ENCODE data around the gene SYCP3.
A peak's percentile ranks its signal among the peaks of the same experiment; 100 is the strongest.
"Not testable (repeated sequence)": the region's sequence is repeated elsewhere in the genome, so short reads cannot be mapped to it uniquely, and the experiment has no call there.

SYCP3 gene

DNA sequence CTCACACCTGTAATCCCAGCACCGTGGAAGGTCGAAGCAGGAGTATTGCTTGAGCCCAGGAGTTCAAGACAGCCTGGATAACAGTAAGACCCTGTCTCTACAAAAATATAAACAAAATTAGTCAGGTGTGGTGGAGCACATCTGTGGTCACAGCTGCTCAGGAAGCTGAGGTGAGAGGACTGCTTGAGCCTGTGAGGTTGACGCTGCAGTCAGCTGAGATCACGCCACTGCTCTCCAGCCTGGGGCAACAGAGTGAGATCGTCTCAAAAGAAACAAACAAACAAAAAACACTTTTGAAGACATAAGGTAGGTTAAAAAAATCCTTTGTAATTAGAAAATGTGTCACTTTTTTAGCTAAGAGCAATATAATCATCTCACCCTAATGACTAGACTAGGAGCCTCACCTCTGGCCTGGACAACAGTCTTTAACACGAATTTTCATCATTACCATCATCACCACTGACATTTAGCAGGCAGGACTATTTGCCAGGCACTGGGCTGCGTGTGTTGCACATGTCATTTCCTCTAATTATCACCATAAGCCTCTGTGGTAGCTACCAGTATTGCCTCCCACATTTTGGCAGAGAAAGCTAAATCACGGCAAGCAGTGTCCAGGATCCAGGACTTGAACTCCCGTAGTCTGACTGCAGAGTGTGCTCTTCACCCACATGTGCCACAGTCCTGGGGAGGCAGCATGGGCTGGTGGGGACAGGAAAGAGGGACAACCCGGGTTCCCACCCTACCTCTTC, 4.6 kb upstream of the SYCP3 start:
- Mint-ChIP-seq H3K36me3 (peaks cover 80% of the 10 kb centered on the region), H3K4me3 (peak overlapping the region; percentile 64)

DNA sequence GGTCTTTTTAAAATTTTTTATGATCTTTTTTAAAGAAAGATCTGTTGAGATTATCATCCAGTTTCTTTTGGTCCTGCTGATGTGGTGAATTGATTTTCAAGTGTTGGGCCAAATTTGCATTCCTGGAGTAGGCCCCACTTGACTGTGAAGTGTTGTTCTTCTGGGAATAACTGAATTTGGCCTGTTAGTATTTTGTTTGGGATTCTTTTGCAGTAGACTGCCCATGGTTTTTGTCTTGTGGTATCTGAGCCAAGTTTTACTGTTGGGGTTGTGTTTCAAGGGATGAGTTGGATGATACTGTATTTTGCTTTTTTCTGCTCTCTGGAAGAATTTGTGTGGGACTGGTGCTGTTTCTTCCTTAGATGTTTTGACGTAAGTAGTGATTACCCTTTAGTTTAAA, 4.0 kb upstream of the SYCP3 start:
- Mint-ChIP-seq H3K27me3 (no peaks in the 10 kb centered on the region), H3K36me3 (peaks cover 80% of the 10 kb centered on the region), H3K9me3 (no peaks in the 10 kb centered on the region), H3K4me3 (peak overlapping the region; percentile 56), H3K4me1 (peaks cover 55% of the 10 kb centered on the region), H3K27ac (peak overlapping the region; percentile 99)
- no peak for ATAC-seq

More for the DNA sequence above, 4.6 kb upstream of the SYCP3 start:
- Mint-ChIP-seq H3K27me3 (no peaks in the 10 kb centered on the region), H3K4me1 (peaks cover 57% of the 10 kb centered on the region), H3K9me3 (no peaks in the 10 kb centered on the region), H3K27ac (peak overlapping the region; percentile 99)
- peak; percentile 98 for ATAC-seq

DNA sequence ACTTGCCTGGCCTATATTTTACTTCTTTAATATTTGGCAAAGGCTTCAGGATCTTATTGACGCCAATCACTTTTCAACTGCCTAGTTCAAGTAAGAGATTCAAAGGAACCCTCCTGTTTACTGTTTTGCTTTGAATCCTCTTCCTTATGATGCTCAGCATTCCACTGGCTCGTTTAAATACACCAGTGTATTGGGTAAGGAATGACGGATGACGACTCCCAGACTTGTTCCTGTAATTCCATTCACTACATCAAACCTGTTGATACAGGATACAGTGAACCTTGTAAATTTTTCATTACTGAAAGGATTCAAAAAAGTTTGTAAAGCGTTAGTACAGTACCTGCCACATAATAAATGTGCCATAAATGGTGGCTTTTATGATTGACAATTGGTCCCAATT, 1.7 kb upstream of the SYCP3 start:
- peak overlapping the region; percentile 99 for H3K27ac Mint-ChIP-seq
- no peak overlapping the region for H3K4me3 Mint-ChIP-seq
- peaks cover 42% of the 10 kb centered on the region for H3K4me1 Mint-ChIP-seq
- ATAC-seq = no peak
- H3K9me3 Mint-ChIP-seq = no peaks in the 10 kb centered on the region
- H3K27me3 Mint-ChIP-seq = no peaks in the 10 kb centered on the region
- H3K36me3 Mint-ChIP-seq = peaks cover 71% of the 10 kb centered on the region

DNA sequence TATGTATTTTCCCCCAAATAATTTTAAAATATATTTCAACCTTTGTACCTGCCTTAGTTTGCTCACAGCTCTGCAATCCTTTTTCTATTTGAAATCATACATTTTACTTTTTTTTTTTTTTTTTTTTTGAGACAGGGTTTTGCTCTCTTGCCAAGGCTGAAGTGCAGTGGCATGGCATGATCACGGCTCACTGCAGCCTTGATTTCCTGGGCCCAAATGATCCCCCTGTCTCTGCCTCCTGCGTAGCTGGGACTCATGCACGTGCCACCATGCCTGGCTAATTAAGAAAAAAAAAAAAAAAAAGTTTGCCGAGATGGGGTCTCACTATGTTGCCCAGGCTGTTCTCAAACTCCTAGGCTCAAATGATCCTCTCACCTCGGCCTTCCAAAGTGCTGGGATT, 1.3 kb upstream of the SYCP3 start:
- H3K4me3 Mint-ChIP-seq = no peak overlapping the region
- H3K27me3 Mint-ChIP-seq = no peaks in the 10 kb centered on the region
- H3K36me3 Mint-ChIP-seq = peaks cover 68% of the 10 kb centered on the region
- peaks cover 42% of the 10 kb centered on the region for H3K4me1 Mint-ChIP-seq
- no peak for ATAC-seq
- H3K27ac Mint-ChIP-seq = peak overlapping the region; percentile 99
- H3K9me3 Mint-ChIP-seq = no peaks in the 10 kb centered on the region

DNA sequence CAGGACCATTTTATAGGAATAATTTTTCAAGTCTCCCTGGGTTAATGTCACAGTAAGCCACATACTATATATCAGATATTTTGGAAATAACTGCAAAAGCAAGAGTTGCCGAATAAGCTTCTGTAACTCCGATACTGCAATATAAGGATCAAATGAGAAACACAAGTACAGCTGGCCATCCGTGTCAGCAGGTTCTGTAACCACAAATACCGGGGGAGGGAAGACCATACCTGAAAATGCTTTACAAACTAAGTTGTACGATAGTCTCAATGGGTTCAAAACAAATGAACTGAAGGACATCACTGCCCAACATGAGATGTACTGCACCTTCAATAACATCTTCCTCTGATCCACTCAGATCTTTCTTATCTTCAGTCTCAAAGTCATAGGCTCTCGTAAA, 1.8 kb downstream of the SYCP3 start:
- Mint-ChIP-seq H3K27me3 (no peaks in the 10 kb centered on the region), H3K27ac (no peak overlapping the region), H3K4me1 (peaks cover 20% of the 10 kb centered on the region), H3K4me3 (no peak overlapping the region), H3K9me3 (no peaks in the 10 kb centered on the region), H3K36me3 (peaks cover 51% of the 10 kb centered on the region)
- no peak for ATAC-seq

DNA sequence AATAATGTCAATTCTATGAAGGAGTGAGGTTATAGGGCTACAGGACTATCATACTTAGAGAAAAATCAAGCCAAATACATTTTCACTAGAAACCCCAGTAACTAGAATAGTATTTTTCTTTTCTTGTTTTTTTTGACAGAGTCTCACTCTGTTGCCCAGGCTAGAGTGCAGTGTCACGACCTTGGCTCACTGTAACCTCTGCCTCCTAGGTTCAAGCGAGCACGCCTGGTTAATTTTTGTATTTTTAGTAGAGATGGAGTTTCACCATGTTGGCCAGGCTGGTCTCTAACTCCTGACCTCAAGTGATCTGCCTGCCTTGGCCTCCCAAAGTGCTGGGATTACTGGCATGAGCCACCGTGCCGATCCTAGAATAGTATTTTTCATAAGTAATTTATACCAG, 4.8 kb downstream of the SYCP3 start:
- not testable (repeated sequence) for H3K27me3 Mint-ChIP-seq, ATAC-seq, H3K9me3 Mint-ChIP-seq, H3K4me3 Mint-ChIP-seq, H3K27ac Mint-ChIP-seq
- Mint-ChIP-seq H3K4me1 (peaks cover 17% of the 10 kb centered on the region), H3K36me3 (peaks cover 45% of the 10 kb centered on the region)

DNA sequence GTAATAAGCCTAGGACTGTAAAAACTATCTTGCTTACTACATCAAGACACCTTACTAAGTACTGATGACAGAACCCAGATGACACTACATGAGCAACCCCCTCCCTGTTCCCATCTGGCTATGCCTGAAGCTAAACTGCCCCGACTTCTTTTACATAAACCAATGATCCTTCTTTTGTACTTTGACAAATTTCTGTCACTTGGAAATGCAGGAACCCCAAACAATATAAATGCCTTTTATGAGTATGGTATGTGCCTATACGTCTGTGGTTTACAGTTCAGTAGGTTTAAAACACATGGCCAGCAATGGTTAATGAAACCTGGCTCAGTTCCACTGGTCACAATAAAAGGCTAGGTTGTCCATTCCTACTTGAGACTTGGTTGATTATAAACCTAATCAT, 6.1 kb downstream of the SYCP3 start:
- H3K36me3 Mint-ChIP-seq = peaks cover 35% of the 10 kb centered on the region
- H3K27me3 Mint-ChIP-seq = no peaks in the 10 kb centered on the region
- H3K4me1 Mint-ChIP-seq = peaks cover 17% of the 10 kb centered on the region
- ATAC-seq = no peak
- H3K27ac Mint-ChIP-seq = no peak overlapping the region
- no peak overlapping the region for H3K4me3 Mint-ChIP-seq
- H3K9me3 Mint-ChIP-seq = no peaks in the 10 kb centered on the region

DNA sequence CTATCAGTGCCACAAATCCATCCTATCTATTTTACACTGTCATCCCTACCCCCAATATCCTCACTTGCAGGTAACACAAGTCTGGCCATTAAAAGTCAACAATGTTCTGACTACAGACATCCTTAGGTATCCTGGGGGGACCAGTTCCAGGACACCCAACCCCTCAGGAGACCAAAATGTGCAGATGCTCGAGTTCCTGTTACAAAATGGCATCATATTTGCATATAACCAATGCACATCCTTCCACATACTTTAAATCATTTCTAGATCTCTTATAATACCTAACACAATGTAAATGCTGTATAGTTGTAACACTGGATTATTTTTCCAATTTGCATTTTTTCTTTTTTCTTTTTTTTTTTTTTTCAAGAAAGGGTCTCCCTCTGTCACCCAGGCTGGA, 6.9 kb downstream of the SYCP3 start:
- H3K9me3 Mint-ChIP-seq = no peaks in the 10 kb centered on the region
- peak overlapping the region; percentile 7 for H3K27ac Mint-ChIP-seq
- H3K4me1 Mint-ChIP-seq = peaks cover 17% of the 10 kb centered on the region
- H3K4me3 Mint-ChIP-seq = no peak overlapping the region
- no peaks in the 10 kb centered on the region for H3K27me3 Mint-ChIP-seq
- peaks cover 29% of the 10 kb centered on the region for H3K36me3 Mint-ChIP-seq
- ATAC-seq = no peak

DNA sequence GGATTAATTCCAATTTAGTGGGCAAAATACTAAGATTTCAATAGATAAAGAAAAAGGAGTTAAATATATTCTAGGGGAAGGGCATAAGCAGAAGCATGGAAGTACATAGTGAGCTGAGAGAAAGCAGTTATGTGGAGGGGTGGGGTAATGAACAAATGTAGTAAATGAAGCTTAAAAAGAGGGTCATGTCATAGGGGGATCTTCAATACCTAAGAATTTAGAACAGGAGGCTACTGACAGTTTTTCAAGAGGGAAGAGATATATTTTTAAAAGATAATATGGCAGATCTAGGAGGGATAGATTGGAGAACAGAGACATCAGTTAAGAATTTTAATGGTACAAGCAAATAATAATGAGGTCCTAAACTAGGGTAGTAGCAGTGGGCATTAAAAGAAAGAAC, 9.4 kb downstream of the SYCP3 start:
- Mint-ChIP-seq H3K27me3 (no peaks in the 10 kb centered on the region), H3K9me3 (no peaks in the 10 kb centered on the region), H3K4me3 (no peak overlapping the region), H3K27ac (peak overlapping the region; percentile 2), H3K36me3 (peaks cover 37% of the 10 kb centered on the region), H3K4me1 (peaks cover 17% of the 10 kb centered on the region)
- ATAC-seq = no peak

DNA sequence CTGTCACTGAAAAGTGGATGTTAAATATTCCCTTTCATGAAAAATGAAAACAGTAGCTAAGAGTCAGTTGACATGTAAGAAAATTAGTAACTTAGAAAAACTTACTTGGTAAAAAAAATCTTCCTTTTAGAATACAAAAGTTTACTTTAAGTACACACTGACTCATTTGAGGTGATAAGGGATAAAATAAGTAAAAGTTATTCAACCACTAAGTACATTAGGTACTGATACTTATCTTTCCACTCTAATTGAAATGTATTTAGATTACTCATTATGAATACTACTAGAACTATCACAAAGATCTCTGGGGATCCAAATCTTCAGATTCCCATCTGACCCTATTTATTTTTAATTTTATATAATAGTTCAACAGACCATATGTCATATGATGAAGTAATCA, 12.2 kb downstream of the SYCP3 start:
- no peak overlapping the region for H3K4me3 Mint-ChIP-seq
- no peaks in the 10 kb centered on the region for H3K27me3 Mint-ChIP-seq
- H3K36me3 Mint-ChIP-seq = peaks cover 24% of the 10 kb centered on the region
- H3K27ac Mint-ChIP-seq = no peak overlapping the region
- H3K9me3 Mint-ChIP-seq = no peaks in the 10 kb centered on the region
- H3K4me1 Mint-ChIP-seq = peaks cover 4% of the 10 kb centered on the region
- no peak for ATAC-seq

DNA sequence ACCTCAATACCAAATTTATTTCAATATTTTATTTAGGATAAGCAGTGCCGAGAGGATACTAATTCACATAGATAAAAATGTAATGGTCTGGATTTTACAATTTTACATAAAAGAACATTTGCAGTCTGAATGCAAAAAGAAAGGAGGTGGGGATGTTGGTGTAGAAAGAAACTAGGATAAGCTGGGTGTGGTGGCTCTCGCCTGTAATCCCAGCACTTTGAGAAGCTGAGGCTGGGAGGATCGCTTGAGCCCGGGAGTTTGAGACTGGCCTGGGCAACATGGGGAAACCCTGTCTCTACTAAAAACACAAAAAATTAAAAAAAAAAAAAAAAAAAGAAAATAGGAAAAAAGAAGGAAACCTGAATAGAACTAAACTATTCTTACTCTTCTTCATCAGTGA, 16.9 kb downstream of the SYCP3 start:
- ATAC-seq = no peak
- H3K9me3 Mint-ChIP-seq = no peaks in the 10 kb centered on the region
- H3K27ac Mint-ChIP-seq = no peak overlapping the region
- no peaks in the 10 kb centered on the region for H3K27me3 Mint-ChIP-seq
- no peak overlapping the region for H3K4me3 Mint-ChIP-seq
- peaks cover 23% of the 10 kb centered on the region for H3K36me3 Mint-ChIP-seq
- no peaks in the 10 kb centered on the region for H3K4me1 Mint-ChIP-seq

DNA sequence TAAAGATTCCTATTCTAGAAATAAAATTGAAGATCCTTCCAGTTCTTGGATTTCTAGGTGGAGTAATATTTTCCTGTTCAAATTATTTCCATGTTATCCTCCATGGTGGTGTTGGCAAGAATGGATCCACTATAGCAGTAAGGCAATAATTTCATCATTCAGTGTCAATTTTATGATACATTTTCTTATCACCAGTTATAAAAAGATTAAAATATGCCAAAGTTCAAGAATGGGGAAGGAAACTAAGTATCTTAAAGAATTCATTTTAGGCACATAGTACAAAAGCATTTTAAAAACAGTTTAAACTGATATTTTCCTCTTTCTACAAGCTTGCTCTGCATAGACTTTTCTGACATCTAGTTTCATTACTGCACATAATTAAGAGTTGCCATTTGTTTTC, 19.1 kb downstream of the SYCP3 start:
- H3K27ac Mint-ChIP-seq = no peak overlapping the region
- peaks cover 11% of the 10 kb centered on the region for H3K4me1 Mint-ChIP-seq
- ATAC-seq = no peak
- H3K4me3 Mint-ChIP-seq = no peak overlapping the region
- H3K9me3 Mint-ChIP-seq = no peaks in the 10 kb centered on the region
- peaks cover 20% of the 10 kb centered on the region for H3K36me3 Mint-ChIP-seq
- H3K27me3 Mint-ChIP-seq = no peaks in the 10 kb centered on the region

DNA sequence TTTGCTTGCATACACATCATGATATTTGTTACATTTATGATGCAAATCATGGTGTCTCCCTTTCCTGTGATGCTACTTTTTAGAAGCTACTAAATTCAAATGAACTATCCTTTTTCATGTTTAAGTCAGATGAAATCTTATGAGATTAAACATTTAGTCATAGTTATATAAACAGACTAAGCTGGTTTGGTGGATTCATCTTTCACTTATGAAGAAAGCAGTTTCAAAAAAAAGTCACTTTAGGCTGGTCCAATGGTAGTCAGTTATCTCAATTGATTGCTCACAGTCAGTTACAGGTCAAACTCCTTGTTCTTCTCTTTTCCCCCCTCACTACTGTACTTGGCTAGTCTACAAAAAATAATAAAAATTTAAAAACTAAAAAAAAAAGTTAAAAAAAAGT, 19.7 kb downstream of the SYCP3 start:
- H3K4me3 Mint-ChIP-seq = no peak overlapping the region
- H3K36me3 Mint-ChIP-seq = peaks cover 20% of the 10 kb centered on the region
- ATAC-seq = no peak

DNA sequence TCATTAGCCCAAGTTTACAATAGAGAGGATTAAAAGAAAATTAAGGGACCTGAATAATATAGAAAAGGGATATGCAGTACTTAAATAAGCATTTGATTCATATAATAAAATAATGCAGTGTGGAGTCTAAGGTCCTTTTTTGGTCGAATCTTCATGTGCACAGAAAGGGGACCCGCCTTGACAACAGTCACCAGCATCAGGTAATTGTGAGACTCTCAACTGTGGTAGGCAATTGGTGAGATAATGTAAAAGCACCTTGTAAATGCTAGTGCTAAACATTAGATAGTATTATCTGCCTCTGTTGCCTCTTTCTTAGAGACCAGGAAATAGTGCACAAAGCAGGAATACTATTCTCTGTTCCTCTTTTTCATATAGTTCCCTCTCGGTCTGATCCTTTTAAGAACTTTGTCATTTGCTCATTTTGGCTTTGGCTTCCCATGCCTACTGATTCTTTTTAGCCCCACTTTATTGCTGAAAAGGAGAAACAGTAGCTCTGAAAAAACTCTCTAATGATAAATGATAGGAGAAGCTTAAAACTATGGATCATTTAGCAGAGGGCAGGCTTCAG, 24.3 kb downstream of the SYCP3 start:
- H3K4me3 Mint-ChIP-seq = no peak overlapping the region
- no peaks in the 10 kb centered on the region for H3K9me3 Mint-ChIP-seq
- ATAC-seq = no peak
- peaks cover 18% of the 10 kb centered on the region for H3K36me3 Mint-ChIP-seq
- peaks cover 38% of the 10 kb centered on the region for H3K4me1 Mint-ChIP-seq
- H3K27me3 Mint-ChIP-seq = no peaks in the 10 kb centered on the region
- no peak overlapping the region for H3K27ac Mint-ChIP-seq

More for the DNA sequence above, 19.7 kb downstream of the SYCP3 start:
- Mint-ChIP-seq H3K4me1 (peaks cover 14% of the 10 kb centered on the region), H3K9me3 (no peaks in the 10 kb centered on the region), H3K27ac (no peak overlapping the region), H3K27me3 (no peaks in the 10 kb centered on the region)

DNA sequence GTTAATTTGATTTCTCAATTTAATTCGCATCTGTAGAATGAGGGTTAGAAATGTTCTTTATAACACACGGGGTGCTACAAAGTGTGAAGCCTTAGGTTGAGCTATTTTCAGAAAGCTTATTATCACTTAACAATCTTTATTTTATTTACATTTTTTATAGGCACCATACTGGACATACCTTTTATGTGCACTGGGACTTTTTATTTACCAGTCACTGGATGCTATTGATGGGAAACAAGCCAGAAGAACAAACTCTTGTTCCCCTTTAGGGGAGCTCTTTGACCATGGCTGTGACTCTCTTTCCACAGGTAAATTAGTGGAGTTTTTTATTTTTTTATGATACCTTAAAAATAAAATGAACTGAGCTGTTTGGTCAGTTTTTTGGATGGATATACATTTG, 25.3 kb downstream of the SYCP3 start:
- Mint-ChIP-seq H3K27me3 (no peaks in the 10 kb centered on the region), H3K4me3 (no peak overlapping the region), H3K36me3 (peaks cover 18% of the 10 kb centered on the region), H3K9me3 (no peaks in the 10 kb centered on the region), H3K4me1 (peaks cover 47% of the 10 kb centered on the region), H3K27ac (no peak overlapping the region)
- no peak for ATAC-seq

DNA sequence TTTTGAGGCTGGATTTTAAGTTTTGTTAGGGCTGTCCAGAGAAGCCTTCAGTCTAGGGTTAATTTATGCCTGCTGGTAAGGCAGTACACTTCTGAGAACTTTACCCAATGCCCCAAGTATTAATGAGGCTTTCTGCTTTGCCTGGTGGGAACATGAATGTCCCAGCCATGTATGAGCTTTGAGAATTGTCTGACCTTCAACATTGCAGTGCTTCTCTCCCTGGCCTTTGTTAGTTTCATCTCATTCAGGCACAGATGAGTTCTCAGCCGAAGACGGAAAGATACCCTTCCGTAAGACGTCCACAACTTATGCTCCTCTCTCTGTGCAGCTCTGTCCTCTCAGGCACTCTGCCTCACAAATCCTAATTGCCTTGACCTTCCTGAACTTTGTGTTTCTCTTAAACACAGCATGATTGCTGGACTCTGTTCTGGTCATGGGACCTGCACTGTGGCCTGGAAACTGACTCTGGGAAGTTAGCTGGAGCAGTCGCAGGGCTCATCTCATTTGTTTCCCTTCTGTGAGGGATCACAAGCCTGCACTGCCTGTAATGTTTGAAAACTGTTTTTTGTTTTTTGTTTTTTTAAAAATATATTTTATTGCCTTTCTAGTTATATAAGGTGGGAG, 26.1 kb downstream of the SYCP3 start:
- peaks cover 47% of the 10 kb centered on the region for H3K4me1 Mint-ChIP-seq
- ATAC-seq = no peak
- no peaks in the 10 kb centered on the region for H3K27me3 Mint-ChIP-seq
- H3K27ac Mint-ChIP-seq = no peak overlapping the region
- H3K4me3 Mint-ChIP-seq = no peak overlapping the region
- H3K9me3 Mint-ChIP-seq = no peaks in the 10 kb centered on the region
- H3K36me3 Mint-ChIP-seq = peaks cover 18% of the 10 kb centered on the region
